Measurements from ENCODE around the gene SEMA4D. TPM values are rescaled to one million over a fixed set of nuclear protein-coding genes. Genes with fewer than 3 reads are reported as not detected.
"Not testable (repeated sequence)": the region's sequence is repeated elsewhere in the genome, so short reads cannot be mapped to it uniquely, and the experiment has no call there.

The SEMA4D gene
- total and polyA plus RNA-seq, 2 donors from 2014 or later, result 18.9 to 147 TPM

GRCh38 chr9:89347651-89348050 is 150.3 kb downstream of the SEMA4D start:
- H3K4me3 ChIP-seq (ENCODE audit: low read length in 3 of 3), result no peak overlapping the region
- peaks cover 14 to 82% (median 68%) of the 10 kb centered on the region in 3 donors for H3K36me3 ChIP-seq (ENCODE audit: control insufficient read depth in 2 of 3, insufficient read depth in 3 of 3, low read length in 3 of 3)
- no peak for FAIRE-seq

GRCh38 chr9:89346696-89347095 is 151.2 kb downstream of the SEMA4D start:
- H3K9ac ChIP-seq (ENCODE audit: low read length in 3 of 3), result no peak overlapping the region
- no peaks in the 10 kb centered on the region for H3K4me1 ChIP-seq (ENCODE audit: control insufficient read depth in 2 of 3, insufficient read depth in 2 of 3, low read depth in 1 of 3, low read length in 3 of 3)
- no peak overlapping the region for H3K4me3 ChIP-seq (ENCODE audit: low read length in 3 of 3)
- no peak overlapping the region for H3K27ac ChIP-seq (ENCODE audit: low read depth in 2 of 2, low read length in 2 of 2)
- no peak for DNase-seq
- no peak for TF ChIP-seq CTCF (IDR thresholded peaks at IDR 0.05; ENCODE audit: borderline replicate concordance, extremely low read depth, insufficient read depth)
- H3K9me3 ChIP-seq (ENCODE audit: control insufficient read depth in 2 of 3, insufficient read depth in 1 of 3, low read length in 3 of 3), result no peaks in the 10 kb centered on the region
- H3K36me3 ChIP-seq (ENCODE audit: control insufficient read depth in 2 of 3, insufficient read depth in 3 of 3, low read length in 3 of 3), result peaks cover 15 to 84% (median 67%) of the 10 kb centered on the region in 3 donors
- no peak for FAIRE-seq
- intact Hi-C loops (cut with DNase I), result no loop called here
- no peaks in the 10 kb centered on the region for H3K27me3 ChIP-seq (ENCODE audit: control insufficient read depth, insufficient read depth, low read length)

More at GRCh38 chr9:89347651-89348050, 150.3 kb downstream of the SEMA4D start:
- Histone ChIP-seq H3K4me1 (ENCODE audit: control insufficient read depth in 2 of 3, insufficient read depth in 2 of 3, low read depth in 1 of 3, low read length in 3 of 3) (no peaks in the 10 kb centered on the region), H3K27ac (ENCODE audit: low read depth in 2 of 2, low read length in 2 of 2) (no peak overlapping the region), H3K9ac (ENCODE audit: low read length in 3 of 3) (no peak overlapping the region), H3K27me3 (ENCODE audit: control insufficient read depth, insufficient read depth, low read length) (no peaks in the 10 kb centered on the region), H3K9me3 (ENCODE audit: control insufficient read depth in 2 of 3, insufficient read depth in 1 of 3, low read length in 3 of 3) (no peaks in the 10 kb centered on the region)
- intact Hi-C loops (cut with DNase I), result no loop called here
- no peak for TF ChIP-seq CTCF (IDR thresholded peaks at IDR 0.05; ENCODE audit: borderline replicate concordance, extremely low read depth, insufficient read depth)
- no peak for DNase-seq

GRCh38 chr9:89345476-89345875 is 152.4 kb downstream of the SEMA4D start:
- Histone ChIP-seq H3K27me3 (ENCODE audit: control insufficient read depth, insufficient read depth, low read length) (no peaks in the 10 kb centered on the region), H3K27ac (ENCODE audit: low read depth in 2 of 2, low read length in 2 of 2) (no peak overlapping the region), H3K9me3 (ENCODE audit: control insufficient read depth in 2 of 3, insufficient read depth in 1 of 3, low read length in 3 of 3) (no peaks in the 10 kb centered on the region), H3K4me3 (ENCODE audit: low read length in 3 of 3) (no peak overlapping the region), H3K4me1 (ENCODE audit: control insufficient read depth in 2 of 3, insufficient read depth in 2 of 3, low read depth in 1 of 3, low read length in 3 of 3) (no peaks in the 10 kb centered on the region), H3K9ac (ENCODE audit: low read length in 3 of 3) (no peak overlapping the region), H3K36me3 (ENCODE audit: control insufficient read depth in 2 of 3, insufficient read depth in 3 of 3, low read length in 3 of 3) (peaks cover 14 to 82% (median 63%) of the 10 kb centered on the region in 3 donors)
- intact Hi-C loops (cut with DNase I), result no loop called here
- DNase-seq, result no peak
- no peak for TF ChIP-seq CTCF (IDR thresholded peaks at IDR 0.05; ENCODE audit: borderline replicate concordance, extremely low read depth, insufficient read depth)
- no peak for FAIRE-seq

DNA sequence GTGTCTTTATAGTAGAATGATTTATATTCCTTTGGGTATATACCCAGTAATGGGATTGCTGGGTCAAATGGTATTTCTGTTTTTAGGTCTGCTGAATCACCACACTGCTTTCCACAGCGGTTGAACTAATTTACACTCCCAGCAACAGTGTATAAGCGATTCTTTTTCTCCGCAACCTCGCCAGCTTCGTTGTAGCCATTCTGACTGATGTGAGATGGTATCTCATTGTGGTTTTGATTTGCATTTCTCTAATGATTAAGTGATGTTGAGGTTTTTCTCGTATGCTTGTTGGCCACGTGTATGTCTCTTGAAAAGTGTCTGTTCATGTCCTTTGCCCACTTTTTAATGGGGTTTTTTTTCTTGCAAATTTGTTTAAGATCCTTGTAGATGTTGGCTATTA is 154.1 kb downstream of the SEMA4D start:
- intact Hi-C loops (cut with DNase I); H3K4me1 ChIP-seq (ENCODE audit: control insufficient read depth in 2 of 3, insufficient read depth in 2 of 3, low read depth in 1 of 3, low read length in 3 of 3); H3K27ac ChIP-seq (ENCODE audit: low read depth in 2 of 2, low read length in 2 of 2); H3K9me3 ChIP-seq (ENCODE audit: control insufficient read depth in 2 of 3, insufficient read depth in 1 of 3, low read length in 3 of 3); FAIRE-seq; DNase-seq; H3K9ac ChIP-seq (ENCODE audit: low read length in 3 of 3); H3K27me3 ChIP-seq (ENCODE audit: control insufficient read depth, insufficient read depth, low read length); H3K4me3 ChIP-seq (ENCODE audit: low read length in 3 of 3): not testable (repeated sequence)
- peaks cover 16 to 80% (median 54%) of the 10 kb centered on the region in 3 donors for H3K36me3 ChIP-seq (ENCODE audit: control insufficient read depth in 2 of 3, insufficient read depth in 3 of 3, low read length in 3 of 3)

All from kidney (tissue), 14 donors.